GM23248 (cell line): Measurements from ENCODE around the gene CSDE1.

Experiments used
- EZH2 ChIP-seq: fragments of 200-600 bp; sonication (generic); IDR thresholded peaks from 2 replicates; pipeline ENCODE4 v1.6.1; 2018; ENCODE audit warnings: antibody characterized with exemption, mild to moderate bottlenecking; ENCODE audit not compliant: insufficient read depth, poor library complexity, severe bottlenecking
- EZH2phosphoT487 ChIP-seq: fragments of 200-600 bp; sonication (generic); IDR thresholded peaks from 2 replicates; pipeline ENCODE4 v1.6.1; 2018; ENCODE audit warnings: antibody characterized with exemption, moderate library complexity, mild to moderate bottlenecking, low read depth; ENCODE audit not compliant: insufficient read depth

DNA sequence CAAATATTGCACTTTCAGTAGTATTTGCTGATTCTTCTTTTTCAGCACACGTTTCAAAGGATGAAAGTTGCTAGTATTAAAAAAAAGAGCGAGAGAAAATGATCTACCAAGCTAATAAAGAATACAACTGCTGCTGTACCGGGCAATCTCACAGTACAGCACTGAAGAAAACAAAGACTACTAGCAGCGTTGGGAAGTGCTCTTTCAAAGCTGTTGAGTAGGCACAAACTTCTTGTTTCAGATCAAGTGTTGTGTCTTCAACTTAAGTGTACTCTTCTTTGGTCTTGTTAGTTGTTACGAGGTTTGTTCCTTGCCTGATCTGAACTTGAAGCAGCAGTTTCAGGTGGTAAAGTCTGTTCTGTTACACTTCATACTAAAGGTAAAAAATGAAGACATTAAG, 7.9 kb downstream of the CSDE1 start:
- TF ChIP-seq EZH2phosphoT487 = no peak
- no peak for TF ChIP-seq EZH2
